IPS DF 6.9 (cell line): ENCODE measurements around the gene FOXP1.

Source experiments
- DNase-seq: peaks from one replicate; pipeline ENCODE4 v3.0.0-alpha.2; 2013; ENCODE audit warnings: low read depth, low spot score
- H3K27ac ChIP-seq: one replicate; pipeline ENCODE4 v1.5.1; 2013; ENCODE audit warnings: low read length, control low read depth
- H3K27me3 ChIP-seq: 2 replicates; pipeline ENCODE4 v1.6.1; 2013; ENCODE audit warnings: mild to moderate bottlenecking, low read length; ENCODE audit not compliant: control insufficient read depth, insufficient read depth
- H3K36me3 ChIP-seq: 2 replicates; pipeline ENCODE4 v1.6.1; 2013; ENCODE audit warnings: low read length; ENCODE audit not compliant: control insufficient read depth, insufficient read depth
- H3K4me1 ChIP-seq: 2 replicates; pipeline ENCODE4 v1.6.1; 2013; ENCODE audit warnings: low read length; ENCODE audit not compliant: control insufficient read depth, insufficient read depth
- H3K4me3 ChIP-seq: 2 replicates; pipeline ENCODE4 v1.5.1; 2013; ENCODE audit warnings: mild to moderate bottlenecking, low read length
- H3K9me3 ChIP-seq: 2 replicates; pipeline ENCODE4 v1.6.1; 2013; ENCODE audit warnings: low read length, inconsistent platforms; ENCODE audit not compliant: control insufficient read depth, insufficient read depth
- WGBS: extraction: QIAGEN DNeasy Blood & Tissue Kit; methylation state at CpG from one replicate; pipeline ENCODE4 v1.1.7; 2013; ENCODE audit warnings: mixed read lengths, missing lambda C conversion rate; ENCODE audit not compliant: insufficient read length, insufficient coverage; 5-methylcytosine and 5-hydroxymethylcytosine counted together

Gene FOXP1

DNA sequence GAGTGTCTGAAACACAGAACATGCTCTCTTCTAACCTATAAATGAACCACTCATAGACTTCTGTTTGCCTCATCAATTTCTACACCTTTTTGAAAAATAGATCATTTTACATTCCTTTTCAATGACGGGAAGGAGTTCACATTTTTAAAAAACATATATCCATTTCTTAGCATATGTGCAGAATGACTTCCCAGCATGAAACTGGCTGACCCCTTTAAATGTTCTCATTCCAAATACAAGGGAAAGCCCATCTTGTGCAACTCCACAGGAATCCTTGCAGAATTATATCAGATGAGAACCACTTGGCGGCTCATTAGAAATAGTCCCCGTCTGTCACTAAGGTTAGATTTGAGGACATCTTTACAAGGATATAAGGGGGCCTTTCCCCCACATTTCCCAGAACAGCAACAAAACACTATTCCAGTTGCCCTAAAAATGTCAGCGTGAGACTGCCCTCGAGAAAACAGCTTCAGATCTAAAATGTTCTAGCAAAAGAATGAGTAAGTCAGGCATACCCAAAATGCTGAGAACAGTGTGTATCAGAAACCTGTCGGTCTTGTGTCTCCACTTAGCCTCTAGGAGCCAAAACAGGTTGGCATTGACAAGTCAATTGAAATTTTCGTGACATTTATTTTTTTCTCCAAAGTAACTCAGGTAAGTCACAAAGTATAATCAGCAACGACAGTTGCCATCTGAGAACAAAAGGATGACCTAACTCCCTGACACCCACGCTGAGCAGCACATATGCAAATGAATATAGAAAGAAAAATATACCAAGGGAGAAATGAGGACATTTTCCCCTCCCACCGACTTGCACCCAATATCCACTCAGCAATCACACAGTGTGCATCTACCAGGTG, 63.1 kb downstream of the FOXP1 start:
- peaks cover 2% of the 10 kb centered on the region; the same call in 1 of the 2 replicates for H3K4me1 ChIP-seq
- H3K4me3 ChIP-seq: no peak overlapping the region
- no peaks in the 10 kb centered on the region for H3K9me3 ChIP-seq
- no peak overlapping the region for H3K27ac ChIP-seq
- H3K36me3 ChIP-seq: no peaks in the 10 kb centered on the region
- H3K27me3 ChIP-seq: no peaks in the 10 kb centered on the region
- no CpG with 5 or more reads among the region's 10 CpGs for WGBS
- no peak for DNase-seq

- peaks cover 2% of the 10 kb centered on the region; the same call in 1 of the 2 replicates for H3K4me1 ChIP-seq
- no peaks in the 10 kb centered on the region for H3K36me3 ChIP-seq
- no peak overlapping the region for H3K27ac ChIP-seq
These were observed 65.4 kb downstream of the FOXP1 start for GRCh38 chr3:71518089-71518488.

DNA sequence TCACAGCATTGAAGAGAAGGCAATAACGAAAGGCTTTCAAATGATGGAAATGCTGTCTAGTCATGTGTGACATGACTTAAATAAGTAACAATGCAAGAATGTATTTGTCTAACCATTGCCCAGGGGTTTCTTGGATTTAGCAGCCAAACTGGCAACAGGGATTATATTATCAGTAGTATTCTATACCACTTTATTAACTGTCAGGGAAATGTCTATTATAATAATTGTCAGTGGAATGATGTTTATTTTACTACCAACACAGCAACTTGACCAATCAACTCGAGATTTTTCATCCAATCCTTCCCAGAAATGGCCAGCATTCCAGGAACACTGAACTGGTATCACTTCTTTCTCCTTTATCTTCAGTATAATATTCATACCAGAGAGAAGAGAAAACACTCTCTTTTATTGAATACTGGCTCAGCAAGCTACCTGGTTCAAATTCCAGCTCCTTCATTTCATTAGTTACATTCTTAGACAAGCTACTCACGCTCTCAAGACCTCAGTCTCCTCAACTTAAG, 66.2 kb downstream of the FOXP1 start:
- H3K9me3 ChIP-seq: no peaks in the 10 kb centered on the region
- H3K4me3 ChIP-seq: no peak overlapping the region
- DNase-seq: no peak
- peaks cover 2% of the 10 kb centered on the region; the same call in 1 of the 2 replicates for H3K4me1 ChIP-seq
- no peaks in the 10 kb centered on the region for H3K36me3 ChIP-seq
- H3K27me3 ChIP-seq: no peaks in the 10 kb centered on the region
- no CpG with 5 or more reads among the region's 3 CpGs for WGBS
- no peak overlapping the region for H3K27ac ChIP-seq

More at GRCh38 chr3:71518089-71518488, 65.4 kb downstream of the FOXP1 start:
- H3K4me3 ChIP-seq: no peak overlapping the region
- H3K27me3 ChIP-seq: no peaks in the 10 kb centered on the region
- no peak for DNase-seq
- H3K9me3 ChIP-seq: no peaks in the 10 kb centered on the region

DNA sequence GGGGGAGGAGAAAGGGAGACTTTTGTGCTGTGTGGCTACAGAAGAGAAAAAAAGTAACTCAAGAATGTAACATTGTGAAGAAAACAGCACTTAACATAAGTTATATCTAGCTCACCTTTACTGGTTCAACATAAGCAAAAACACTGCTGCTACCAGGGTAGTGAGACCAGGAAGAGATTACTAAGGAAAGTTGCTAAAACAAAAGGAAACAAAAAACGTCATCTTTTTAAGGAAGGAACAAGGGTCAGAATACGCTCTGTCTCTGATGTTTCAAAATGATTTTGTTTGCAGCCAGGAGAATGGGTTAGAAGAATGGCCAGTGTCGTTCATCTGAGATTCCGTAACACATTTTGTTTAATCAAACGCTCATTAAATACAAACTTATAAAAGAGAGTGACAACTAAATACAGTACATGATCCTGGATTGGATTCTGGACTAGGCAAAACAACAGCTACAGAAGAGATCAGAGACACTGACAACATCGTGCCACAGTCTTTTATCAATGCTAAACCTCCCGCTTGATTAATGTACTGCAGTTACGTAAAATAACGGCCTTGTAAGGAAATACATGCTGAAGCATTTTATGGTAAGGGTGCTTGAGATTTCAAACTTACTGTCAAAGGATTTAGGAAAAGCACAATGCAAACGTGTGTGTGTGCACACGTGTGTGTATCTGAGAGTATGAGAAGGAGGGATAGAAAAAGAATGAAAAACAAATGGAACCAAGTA, 67.7 kb downstream of the FOXP1 start:
- Histone ChIP-seq H3K9me3 (no peaks in the 10 kb centered on the region), H3K27me3 (no peaks in the 10 kb centered on the region), H3K4me3 (no peak overlapping the region), H3K4me1 (peaks cover under 1% of the 10 kb centered on the region; the same call in 1 of the 2 replicates), H3K27ac (no peak overlapping the region), H3K36me3 (no peaks in the 10 kb centered on the region)
- whole genome bisulfite sequencing: no CpG with 5 or more reads among the region's 11 CpGs
- DNase-seq: no peak

DNA sequence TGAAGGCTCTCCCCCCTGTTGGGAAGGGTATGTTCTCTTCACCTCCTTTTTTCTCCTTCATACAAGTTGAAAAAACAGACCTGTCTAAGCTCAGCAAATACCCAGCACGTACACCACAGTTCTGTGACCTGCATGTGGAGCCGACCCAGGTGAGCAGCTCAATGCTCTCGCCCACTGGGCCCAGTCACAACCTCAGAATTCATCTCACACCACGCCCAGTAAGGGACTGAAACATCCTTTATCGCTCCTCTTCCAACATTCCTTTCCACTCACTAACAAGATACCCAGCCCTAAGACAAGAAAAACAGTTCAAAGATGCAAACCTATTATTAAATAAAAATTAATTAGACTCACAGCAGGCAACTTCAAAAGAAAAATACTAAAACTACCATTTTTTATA, 68.9 kb downstream of the FOXP1 start:
- Histone ChIP-seq H3K9me3 (no peaks in the 10 kb centered on the region), H3K4me1 (no peaks in the 10 kb centered on the region), H3K27me3 (no peaks in the 10 kb centered on the region), H3K36me3 (no peaks in the 10 kb centered on the region), H3K4me3 (no peak overlapping the region), H3K27ac (no peak overlapping the region)
- no CpG with 5 or more reads among the region's 5 CpGs for WGBS
- no peak for DNase-seq

- no peaks in the 10 kb centered on the region for H3K4me1 ChIP-seq
- H3K9me3 ChIP-seq: no peaks in the 10 kb centered on the region
- no peak overlapping the region for H3K27ac ChIP-seq
- DNase-seq: no peak
- no peak overlapping the region for H3K4me3 ChIP-seq
- H3K27me3 ChIP-seq: no peaks in the 10 kb centered on the region
- H3K36me3 ChIP-seq: no peaks in the 10 kb centered on the region
- no CpG with 5 or more reads among the region's 7 CpGs for WGBS
These were observed 70.0 kb downstream of the FOXP1 start for GRCh38 chr3:71513515-71513914.

DNA sequence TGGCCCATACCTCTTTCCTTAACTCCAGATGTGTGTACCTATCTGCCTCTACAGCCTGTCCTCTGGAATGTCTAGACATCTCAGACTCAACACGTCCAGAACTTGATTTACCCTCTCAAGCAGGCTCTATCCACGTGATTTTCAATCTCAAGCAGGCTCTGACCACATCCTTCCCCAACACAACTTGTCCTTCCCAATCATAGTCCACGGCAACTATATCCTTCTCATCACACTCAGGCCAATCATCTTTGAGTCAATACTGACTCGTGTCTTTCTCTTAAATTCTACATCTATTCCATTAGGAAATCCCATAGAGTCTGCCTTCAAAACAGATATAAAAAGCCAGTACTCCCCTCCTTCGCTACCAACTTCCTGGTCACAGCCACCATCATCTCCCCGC, 70.4 kb downstream of the FOXP1 start:
- Histone ChIP-seq H3K4me1 (no peaks in the 10 kb centered on the region), H3K4me3 (no peak overlapping the region), H3K9me3 (no peaks in the 10 kb centered on the region), H3K27ac (no peak overlapping the region), H3K27me3 (no peaks in the 10 kb centered on the region), H3K36me3 (no peaks in the 10 kb centered on the region)
- WGBS: no CpG with 5 or more reads among the region's 6 CpGs
- DNase-seq: no peak

- no CpG with 5 or more reads among the region's 4 CpGs for WGBS
- no peak overlapping the region for H3K27ac ChIP-seq
- H3K4me3 ChIP-seq: no peak overlapping the region
- H3K4me1 ChIP-seq: no peaks in the 10 kb centered on the region
- no peaks in the 10 kb centered on the region for H3K27me3 ChIP-seq
- no peak for DNase-seq
- no peaks in the 10 kb centered on the region for H3K9me3 ChIP-seq
- no peaks in the 10 kb centered on the region for H3K36me3 ChIP-seq
These were observed 71.0 kb downstream of the FOXP1 start for GRCh38 chr3:71512544-71512943.

DNA sequence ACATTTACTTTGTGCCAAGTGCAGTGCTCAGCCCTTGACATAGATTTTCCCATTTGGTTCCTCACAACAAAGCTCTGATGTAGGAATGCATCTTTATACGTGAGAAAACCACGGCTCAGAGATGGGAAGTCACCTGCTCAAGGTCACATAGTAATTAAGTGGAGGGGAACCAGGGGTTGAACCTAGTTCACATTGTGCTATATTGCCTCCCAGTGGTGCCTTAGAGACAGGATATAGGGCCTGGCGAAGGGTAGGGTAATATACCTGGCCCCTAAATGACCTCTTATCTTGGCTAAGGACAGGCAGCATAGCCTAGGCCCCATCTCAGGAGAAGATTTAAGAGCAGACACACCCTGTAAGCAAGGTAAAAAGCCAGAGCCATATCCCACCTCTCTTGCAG, 71.5 kb downstream of the FOXP1 start:
- WGBS: no CpG with 5 or more reads among the region's 3 CpGs
- Histone ChIP-seq H3K4me1 (no peaks in the 10 kb centered on the region), H3K27me3 (no peaks in the 10 kb centered on the region), H3K36me3 (no peaks in the 10 kb centered on the region), H3K27ac (no peak overlapping the region), H3K9me3 (no peaks in the 10 kb centered on the region), H3K4me3 (no peak overlapping the region)
- DNase-seq: no peak

DNA sequence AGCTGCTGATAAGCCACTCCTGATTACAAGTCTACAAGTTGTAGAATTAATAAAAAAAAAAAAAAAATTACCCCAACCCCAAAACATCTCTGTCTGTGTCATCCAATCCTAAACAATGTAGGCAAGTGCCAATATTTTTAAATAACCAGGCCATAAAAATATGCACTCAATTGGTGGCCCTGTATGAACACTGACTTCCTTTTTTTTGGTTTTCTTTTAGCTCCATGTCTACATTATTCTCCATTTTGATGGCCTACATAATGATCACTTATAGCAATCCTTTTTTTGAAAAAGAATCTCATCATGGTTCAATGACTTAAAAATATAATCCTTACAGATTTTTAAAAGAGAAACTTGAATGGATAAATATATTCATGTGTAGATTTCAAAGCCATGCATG, 72.1 kb downstream of the FOXP1 start:
- Histone ChIP-seq H3K4me3 (no peak overlapping the region), H3K9me3 (no peaks in the 10 kb centered on the region), H3K27me3 (no peaks in the 10 kb centered on the region), H3K4me1 (0 out of 2 replicates have a peak, but pooled peaks cover under 1% of the 10 kb centered on the region), H3K36me3 (no peaks in the 10 kb centered on the region), H3K27ac (no peak overlapping the region)
- DNase-seq: no peak
